HepG2 (cell line): ENCODE results near the gene SAMSN1. TPM values are rescaled to one million over a fixed set of nuclear protein-coding genes. Genes with fewer than 3 reads are reported as not detected.

Experiments used
- ATAC-seq: fragments of 200-7000 bp; cut with Tn5 transposase; 3 replicates; pipeline ENCODE4 v1.9.1; 2020; ENCODE audit warnings: mild to moderate bottlenecking, moderate library complexity
- BruUV-seq: library from RNA; stranded (reverse); fragments of 400-500 nt; replicated peaks from 2 replicates; lab custom pipeline; 2021; lab: Mats Ljungman, UMichigan
- CTCF ChIA-PET: fragments of 300-600 bp; formaldehyde crosslinking; extraction: SDS; loops from one replicate; lab custom pipeline; 2021; ENCODE audit warnings: low total read pairs, inconsistent platforms, low intra/inter-chr PET ratio; lab: Yijun Ruan, JAX
- POLR2A ChIA-PET: fragments of 350-600 bp; sonication (Branson Sonifier 250); formaldehyde crosslinking; loops from one replicate; lab custom pipeline; 2020; ENCODE audit warnings: antibody characterized with exemption, inconsistent platforms; lab: Yijun Ruan, JAX
- DNase-seq: peaks from one replicate; pipeline ENCODE4 v3.0.0-alpha.2; 2015; ENCODE audit warnings: low spot score
- FAIRE-seq: peaks from 3 replicates; lab custom pipeline; 2011; peaks lifted over from hg19 to GRCh38; lab: Jason Lieb, UNC
- H2AFZ ChIP-seq: one replicate; pipeline ENCODE4 v1.6.1; 2011; ENCODE audit warnings: low read length, inconsistent platforms
- H3K27ac ChIP-seq: fragments of 300-600 bp; 3 replicates; pipeline ENCODE4 v1.8.0; 2011; ENCODE audit warnings: mixed run types, mild to moderate bottlenecking, mixed read lengths, low read length, inconsistent platforms; ENCODE audit not compliant: insufficient read depth; ENCODE audit errors: extremely low read length
- H3K27me3 ChIP-seq, 2 experiments: fragments of 200-600 bp in 1 of 2; 2 replicates in 1 of 2; 3 replicates in 1 of 2; pipeline versions ENCODE4 v1.6.0 to v1.8.0; 2011; ENCODE audit warnings: low read length in 2 of 2, mild to moderate bottlenecking in 2 of 2, moderate library complexity in 2 of 2, inconsistent platforms in 1 of 2; ENCODE audit not compliant: insufficient read depth in 2 of 2, control insufficient read depth in 1 of 2
- H3K36me3 ChIP-seq, 2 experiments: fragments of 200-600 bp in 1 of 2; replicated peaks in 1 of 2; 2 replicates in 1 of 2; 3 replicates in 1 of 2; pipeline versions ENCODE4 v1.5.1 to v1.8.0; 2011; ENCODE audit warnings: low read length in 2 of 2, inconsistent platforms in 1 of 2; ENCODE audit not compliant: insufficient read depth in 2 of 2, control insufficient read depth in 1 of 2
- H3K4me1 ChIP-seq: 2 replicates; pipeline ENCODE4 v1.5.1; 2012; ENCODE audit warnings: low read length, inconsistent platforms; ENCODE audit not compliant: insufficient read depth
- H3K4me2 ChIP-seq: 2 replicates; pipeline ENCODE4 v1.6.0; 2011; ENCODE audit warnings: low read depth, low read length, inconsistent platforms
- H3K4me3 ChIP-seq, 3 experiments: fragments of 200-600 bp in 1 of 3; sonication (generic), shearing (Covaris generic) in 1 of 3; replicated peaks in 1 of 3; 2 replicates each; pipeline ENCODE4 v1.5.1; 2011 to 2016; ENCODE audit warnings: low read length in 3 of 3, inconsistent platforms in 2 of 3, low read depth in 2 of 3, mild to moderate bottlenecking in 2 of 3, control low read depth in 1 of 3, mixed read lengths in 1 of 3; ENCODE audit not compliant: insufficient read depth in 1 of 3
- H3K79me2 ChIP-seq: one replicate; pipeline ENCODE4 v1.6.1; 2011; ENCODE audit warnings: low read length, inconsistent platforms; ENCODE audit not compliant: insufficient read depth
- H3K9ac ChIP-seq: 2 replicates; pipeline ENCODE4 v1.6.0; 2011; ENCODE audit warnings: mild to moderate bottlenecking, low read depth, low read length, inconsistent platforms; ENCODE audit not compliant: insufficient read depth
- H3K9me3 ChIP-seq: 2 replicates; pipeline ENCODE4 v1.5.1; 2012; ENCODE audit warnings: mild to moderate bottlenecking, low read length
- H4K20me1 ChIP-seq: 2 replicates; pipeline ENCODE4 v1.6.0; 2011; ENCODE audit warnings: inconsistent platforms, mild to moderate bottlenecking, low read length, moderate library complexity; ENCODE audit not compliant: insufficient read depth
- ATRX ChIP-seq: sonication (generic); formaldehyde crosslinking; IDR thresholded peaks from 2 replicates; pipeline ENCODE4 v1.4.0; 2020; ENCODE audit warnings: missing genetic modification reagents, borderline replicate concordance
- BCL6 ChIP-seq: IDR thresholded peaks from 2 replicates; pipeline ENCODE4 v1.6.1; 2016; ENCODE audit warnings: missing genetic modification reagents, missing compliant biosample characterization
- MBNL3 ChIP-seq: fragments of 250-450 bp; sonication (Bioruptor Pico); conservative IDR thresholded peaks from 2 replicates; pipeline ENCODE4 v1.8.0; 2022; ENCODE audit warnings: mild to moderate bottlenecking, inconsistent platforms
- MEF2D ChIP-seq: sonication (generic); formaldehyde crosslinking; IDR thresholded peaks from 2 replicates; pipeline ENCODE4 v1.5.1; 2020; ENCODE audit warnings: mild to moderate bottlenecking, missing genetic modification reagents
- NFE2 ChIP-seq: sonication (generic); formaldehyde crosslinking; IDR thresholded peaks from 2 replicates; pipeline ENCODE4 v1.4.0; 2020; ENCODE audit warnings: missing genetic modification reagents
- REXO4 ChIP-seq: sonication (generic); formaldehyde crosslinking; IDR thresholded peaks from 2 replicates; pipeline ENCODE4 v1.8.0; 2022; ENCODE audit warnings: missing genetic modification reagents, mild to moderate bottlenecking, borderline replicate concordance
- TCF12 ChIP-seq, 2 experiments: fragments of 450-650 bp in 1 of 2; sonication (generic) in 1 of 2; formaldehyde crosslinking in 1 of 2; IDR thresholded peaks; 2 replicates each; pipeline versions ENCODE4 v1.6.1 to v1.8.0; 2017 to 2022; ENCODE audit warnings: antibody characterized with exemption in 1 of 2, mild to moderate bottlenecking in 1 of 2, missing genetic modification reagents in 1 of 2, moderate library complexity in 1 of 2
- ZNF749 ChIP-seq: sonication (generic); formaldehyde crosslinking; IDR thresholded peaks from 2 replicates; pipeline ENCODE4 v1.8.0; 2022; ENCODE audit warnings: mild to moderate bottlenecking, missing genetic modification reagents, moderate library complexity, borderline replicate concordance
- whole genome bisulfite sequencing: methylation state at CpG from one replicate; pipeline ENCODE4 v1.1.6; 2017; ENCODE audit warnings: low lambda C conversion rate; 5-methylcytosine and 5-hydroxymethylcytosine counted together
- in situ Hi-C: cut with HindIII; loops from 2 replicates; pipeline ENCODE4 v1.10.0; 2017; ENCODE audit warnings: low pct_unique_long_range_greater_than_20kb; ENCODE audit not compliant: extremely low pct_ligation_motif_present
- intact Hi-C: fragments of 100-400 bp; cut with micrococcal nuclease; formaldehyde crosslinking; loops from one replicate; pipeline ENCODE4 v1.10.0; 2022; ENCODE audit not compliant: unreplicated experiment
- polyA plus RNA-seq, 8 experiments: library from polyadenylated mRNA; depleted of rRNA in 3 of 8; stranded (reverse) in 7 of 8; unstranded in 1 of 8; fragments of >200 nt; fragmentation: Illumina TruSeq in 4 of 8; extraction: Trizol in 4 of 8; gene quantifications; 2 replicates each; pipeline versions ENCODE4 v1.2.1 to v1.2.3, GENCODE V29; 2011 to 2016; ENCODE audit warnings: low read depth in 4 of 8, missing spikeins in 1 of 8, mixed read lengths in 1 of 8; ENCODE audit not compliant: insufficient read depth in 1 of 8
- total RNA-seq, 5 experiments: library from RNA; depleted of rRNA; stranded (reverse); fragments of >200 nt; fragmentation: Illumina TruSeq; extraction: Trizol; gene quantifications; 2 replicates each; pipeline ENCODE4 v1.2.3, GENCODE V29; 2016; ENCODE audit warnings: low read depth in 1 of 5
- TF ChIP-seq, protein P1 (sequence below), 2 experiments: sonication (generic) in 1 of 2; formaldehyde crosslinking in 1 of 2; IDR thresholded peaks; 2 replicates each; pipeline versions ENCODE4 v1.4.0 to v1.6.1; 2016 to 2020; ENCODE audit warnings: borderline replicate concordance in 1 of 2, low read depth in 1 of 2, mild to moderate bottlenecking in 1 of 2, missing genetic modification reagents in 1 of 2
- TF ChIP-seq, protein P2 (sequence below): sonication (generic); formaldehyde crosslinking; IDR thresholded peaks from 2 replicates; pipeline ENCODE4 v1.4.0; 2020; ENCODE audit warnings: low read depth, missing genetic modification reagents
- TF ChIP-seq, protein P3 (sequence below): sonication (generic); formaldehyde crosslinking; conservative IDR thresholded peaks from 2 replicates; pipeline ENCODE4 v1.5.0; 2020; ENCODE audit warnings: missing genetic modification reagents

The SAMSN1 gene
- total and polyA plus RNA-seq, 2 of the 13 experiments (the other 11 are each of a cell fraction or from before 2014, with no cell fraction given) = 0.09 TPM; not detected in 1

DNA sequence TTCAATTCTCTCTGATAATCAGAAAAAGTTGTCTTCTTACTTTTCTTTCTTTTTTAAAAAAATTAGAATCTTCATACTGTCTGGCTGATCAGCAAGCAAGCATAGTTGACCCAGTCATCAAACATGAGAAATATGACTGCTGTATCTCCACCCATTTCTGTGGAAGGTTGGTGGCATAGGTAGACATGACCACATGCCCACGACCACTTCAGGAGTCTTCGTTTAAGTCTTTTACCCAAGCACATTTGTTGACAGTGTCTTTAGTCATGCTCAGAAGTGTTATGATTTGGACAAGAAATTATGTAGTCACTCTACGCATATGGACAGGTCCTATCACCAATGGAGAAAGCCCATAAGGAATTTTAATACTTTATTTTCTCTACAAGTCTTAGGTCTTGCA lies 88.4 kb downstream of the SAMSN1 start (continued):
- TF ChIP-seq, protein P1, sequence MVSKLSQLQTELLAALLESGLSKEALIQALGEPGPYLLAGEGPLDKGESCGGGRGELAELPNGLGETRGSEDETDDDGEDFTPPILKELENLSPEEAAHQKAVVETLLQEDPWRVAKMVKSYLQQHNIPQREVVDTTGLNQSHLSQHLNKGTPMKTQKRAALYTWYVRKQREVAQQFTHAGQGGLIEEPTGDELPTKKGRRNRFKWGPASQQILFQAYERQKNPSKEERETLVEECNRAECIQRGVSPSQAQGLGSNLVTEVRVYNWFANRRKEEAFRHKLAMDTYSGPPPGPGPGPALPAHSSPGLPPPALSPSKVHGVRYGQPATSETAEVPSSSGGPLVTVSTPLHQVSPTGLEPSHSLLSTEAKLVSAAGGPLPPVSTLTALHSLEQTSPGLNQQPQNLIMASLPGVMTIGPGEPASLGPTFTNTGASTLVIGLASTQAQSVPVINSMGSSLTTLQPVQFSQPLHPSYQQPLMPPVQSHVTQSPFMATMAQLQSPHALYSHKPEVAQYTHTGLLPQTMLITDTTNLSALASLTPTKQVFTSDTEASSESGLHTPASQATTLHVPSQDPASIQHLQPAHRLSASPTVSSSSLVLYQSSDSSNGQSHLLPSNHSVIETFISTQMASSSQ (IDR thresholded peaks at IDR 0.05; ENCODE audit: low read depth) = no peak
- TF ChIP-seq, protein P1 (CRISPR knock-in tag; IDR thresholded peaks at IDR 0.05; ENCODE audit: borderline replicate concordance) = no peak

DNA sequence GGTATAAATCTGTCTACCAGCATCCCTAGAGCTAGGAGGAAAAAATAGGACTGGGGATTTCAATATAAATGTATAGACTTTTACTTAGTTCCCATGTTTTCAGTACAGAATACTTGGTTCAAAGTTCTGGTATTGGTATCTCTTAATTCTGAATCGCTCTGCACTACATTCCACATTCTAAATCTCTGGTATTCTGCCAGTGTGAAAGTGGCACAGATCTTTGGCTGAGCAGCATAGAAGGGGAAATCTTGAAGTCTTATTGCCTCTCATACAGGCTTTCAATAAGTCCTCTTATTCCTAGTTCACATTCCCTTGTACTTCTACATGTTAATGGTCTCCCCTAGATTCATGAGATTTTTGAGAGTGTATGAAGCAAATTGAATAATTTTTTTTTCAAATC lies 89.2 kb downstream of the SAMSN1 start:
- no peak for ATAC-seq
- no peak for DNase-seq
- BruUV-seq = no TSS peak
- Histone ChIP-seq H3K4me3 (no peak overlapping the region), H3K36me3 (no peaks in the 10 kb centered on the region), H2AFZ (no peak overlapping the region), H3K79me2 (no peaks in the 10 kb centered on the region), H4K20me1 (no peaks in the 10 kb centered on the region), H3K9ac (no peak overlapping the region), H3K4me2 (no peak overlapping the region), H3K27ac (no peak overlapping the region), H3K4me1 (no peaks in the 10 kb centered on the region), H3K9me3 (no peaks in the 10 kb centered on the region), H3K27me3 (no peaks in the 10 kb centered on the region)
- no peak for FAIRE-seq
- in situ Hi-C loops (no loop called here), intact Hi-C loops (no loop called here)
- TF ChIP-seq ATRX (CRISPR knock-in tag) (no peak), REXO4 (CRISPR knock-in tag) (no peak), NFE2 (CRISPR knock-in tag) (no peak), BCL6 (CRISPR knock-in tag) (no peak), TCF12 (IDR thresholded peaks at IDR 0.05) (no peak), TCF12 (CRISPR knock-in tag; IDR thresholded peaks at IDR 0.05) (no peak), ZNF749 (no peak), MEF2D (CRISPR knock-in tag) (no peak), MBNL3 (CRISPR knock-in tag) (no peak)
- TF ChIP-seq, protein P2, sequence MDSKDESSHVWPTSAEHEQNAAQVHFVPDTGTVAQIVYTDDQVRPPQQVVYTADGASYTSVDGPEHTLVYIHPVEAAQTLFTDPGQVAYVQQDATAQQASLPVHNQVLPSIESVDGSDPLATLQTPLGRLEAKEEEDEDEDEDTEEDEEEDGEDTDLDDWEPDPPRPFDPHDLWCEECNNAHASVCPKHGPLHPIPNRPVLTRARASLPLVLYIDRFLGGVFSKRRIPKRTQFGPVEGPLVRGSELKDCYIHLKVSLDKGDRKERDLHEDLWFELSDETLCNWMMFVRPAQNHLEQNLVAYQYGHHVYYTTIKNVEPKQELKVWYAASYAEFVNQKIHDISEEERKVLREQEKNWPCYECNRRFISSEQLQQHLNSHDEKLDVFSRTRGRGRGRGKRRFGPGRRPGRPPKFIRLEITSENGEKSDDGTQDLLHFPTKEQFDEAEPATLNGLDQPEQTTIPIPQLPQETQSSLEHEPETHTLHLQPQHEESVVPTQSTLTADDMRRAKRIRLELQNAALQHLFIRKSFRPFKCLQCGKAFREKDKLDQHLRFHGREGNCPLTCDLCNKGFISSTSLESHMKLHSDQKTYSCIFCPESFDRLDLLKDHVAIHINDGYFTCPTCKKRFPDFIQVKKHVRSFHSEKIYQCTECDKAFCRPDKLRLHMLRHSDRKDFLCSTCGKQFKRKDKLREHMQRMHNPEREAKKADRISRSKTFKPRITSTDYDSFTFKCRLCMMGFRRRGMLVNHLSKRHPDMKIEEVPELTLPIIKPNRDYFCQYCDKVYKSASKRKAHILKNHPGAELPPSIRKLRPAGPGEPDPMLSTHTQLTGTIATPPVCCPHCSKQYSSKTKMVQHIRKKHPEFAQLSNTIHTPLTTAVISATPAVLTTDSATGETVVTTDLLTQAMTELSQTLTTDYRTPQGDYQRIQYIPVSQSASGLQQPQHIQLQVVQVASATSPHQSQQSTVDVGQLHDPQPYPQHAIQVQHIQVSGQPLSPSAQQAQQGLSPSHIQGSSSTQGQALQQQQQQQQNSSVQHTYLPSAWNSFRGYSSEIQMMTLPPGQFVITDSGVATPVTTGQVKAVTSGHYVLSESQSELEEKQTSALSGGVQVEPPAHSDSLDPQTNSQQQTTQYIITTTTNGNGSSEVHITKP (CRISPR knock-in tag) = no peak
- TF ChIP-seq, protein P3, sequence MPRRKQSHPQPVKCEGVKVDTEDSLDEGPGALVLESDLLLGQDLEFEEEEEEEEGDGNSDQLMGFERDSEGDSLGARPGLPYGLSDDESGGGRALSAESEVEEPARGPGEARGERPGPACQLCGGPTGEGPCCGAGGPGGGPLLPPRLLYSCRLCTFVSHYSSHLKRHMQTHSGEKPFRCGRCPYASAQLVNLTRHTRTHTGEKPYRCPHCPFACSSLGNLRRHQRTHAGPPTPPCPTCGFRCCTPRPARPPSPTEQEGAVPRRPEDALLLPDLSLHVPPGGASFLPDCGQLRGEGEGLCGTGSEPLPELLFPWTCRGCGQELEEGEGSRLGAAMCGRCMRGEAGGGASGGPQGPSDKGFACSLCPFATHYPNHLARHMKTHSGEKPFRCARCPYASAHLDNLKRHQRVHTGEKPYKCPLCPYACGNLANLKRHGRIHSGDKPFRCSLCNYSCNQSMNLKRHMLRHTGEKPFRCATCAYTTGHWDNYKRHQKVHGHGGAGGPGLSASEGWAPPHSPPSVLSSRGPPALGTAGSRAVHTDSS (CRISPR knock-in tag) = no peak
- WGBS = 6% methylated on average over 1 of the region's 1 CpG
- ChIA-PET CTCF (no interaction called here), POLR2A (no interaction called here)
